ENCODE measurements around the gene ESRRB.

The ESRRB gene

GRCh38 chr14:76431538-76431937 is 55.6 kb downstream of the ESRRB start:
- Histone ChIP-seq H3K4me1 (ENCODE audit: insufficient read depth, low read length) (no peaks in the 10 kb centered on the region), H3K36me3 (ENCODE audit: insufficient read depth, low read length) (no peaks in the 10 kb centered on the region), H3K9ac (ENCODE audit: low read depth, low read length) (no peak overlapping the region), H3K9me3 (ENCODE audit: control insufficient read depth, insufficient read depth, low read length) (no peaks in the 10 kb centered on the region)

GRCh38 chr14:76432827-76433752 is 57.2 kb downstream of the ESRRB start:
- Histone ChIP-seq H3K4me1 (ENCODE audit: insufficient read depth, low read length) (no peaks in the 10 kb centered on the region), H3K9ac (ENCODE audit: low read depth, low read length) (no peak overlapping the region)

GRCh38 chr14:76434220-76434619 is 58.3 kb downstream of the ESRRB start:
- Histone ChIP-seq H3K9me3 (ENCODE audit: control insufficient read depth, insufficient read depth, low read length) (no peaks in the 10 kb centered on the region), H3K36me3 (ENCODE audit: insufficient read depth, low read length) (no peaks in the 10 kb centered on the region), H3K4me1 (ENCODE audit: insufficient read depth, low read length) (no peaks in the 10 kb centered on the region), H3K9ac (ENCODE audit: low read depth, low read length) (no peak overlapping the region)

More at GRCh38 chr14:76432827-76433752, 57.2 kb downstream of the ESRRB start:
- Histone ChIP-seq H3K36me3 (ENCODE audit: insufficient read depth, low read length) (no peaks in the 10 kb centered on the region), H3K9me3 (ENCODE audit: control insufficient read depth, insufficient read depth, low read length) (no peaks in the 10 kb centered on the region)

- Histone ChIP-seq H3K36me3 (ENCODE audit: insufficient read depth, low read length) (no peaks in the 10 kb centered on the region), H3K4me1 (ENCODE audit: insufficient read depth, low read length) (no peaks in the 10 kb centered on the region), H3K9ac (ENCODE audit: low read depth, low read length) (no peak overlapping the region), H3K9me3 (ENCODE audit: control insufficient read depth, insufficient read depth, low read length) (no peaks in the 10 kb centered on the region)
Observed at GRCh38 chr14:76439237-76439775, 63.4 kb downstream of the ESRRB start.

GRCh38 chr14:76446486-76446885 is 70.5 kb downstream of the ESRRB start:
- Histone ChIP-seq H3K36me3 (ENCODE audit: insufficient read depth, low read length) (no peaks in the 10 kb centered on the region), H3K9me3 (ENCODE audit: control insufficient read depth, insufficient read depth, low read length) (no peaks in the 10 kb centered on the region), H3K9ac (ENCODE audit: low read depth, low read length) (no peak overlapping the region), H3K4me1 (ENCODE audit: insufficient read depth, low read length) (no peaks in the 10 kb centered on the region)

- Histone ChIP-seq H3K9ac (ENCODE audit: low read depth, low read length) (no peak overlapping the region), H3K36me3 (ENCODE audit: insufficient read depth, low read length) (no peaks in the 10 kb centered on the region), H3K9me3 (ENCODE audit: control insufficient read depth, insufficient read depth, low read length) (no peaks in the 10 kb centered on the region), H3K4me1 (ENCODE audit: insufficient read depth, low read length) (no peaks in the 10 kb centered on the region)
Observed at GRCh38 chr14:76446921-76447320, 71.0 kb downstream of the ESRRB start.

- Histone ChIP-seq H3K9me3 (ENCODE audit: control insufficient read depth, insufficient read depth, low read length) (no peaks in the 10 kb centered on the region), H3K36me3 (ENCODE audit: insufficient read depth, low read length) (no peaks in the 10 kb centered on the region), H3K9ac (ENCODE audit: low read depth, low read length) (no peak overlapping the region), H3K4me1 (ENCODE audit: insufficient read depth, low read length) (no peaks in the 10 kb centered on the region)
Observed at GRCh38 chr14:76450476-76450875, 74.5 kb downstream of the ESRRB start.

- no peaks in the 10 kb centered on the region for H3K9me3 ChIP-seq (ENCODE audit: control insufficient read depth, insufficient read depth, low read length)
- H3K36me3 ChIP-seq (ENCODE audit: insufficient read depth, low read length) = no peaks in the 10 kb centered on the region
- H3K4me1 ChIP-seq (ENCODE audit: insufficient read depth, low read length) = no peaks in the 10 kb centered on the region
- no peak overlapping the region for H3K9ac ChIP-seq (ENCODE audit: low read depth, low read length)
Observed at GRCh38 chr14:76456200-76456599, 80.3 kb downstream of the ESRRB start.

GRCh38 chr14:76456891-76457586 is 81.1 kb downstream of the ESRRB start:
- H3K9ac ChIP-seq (ENCODE audit: low read depth, low read length) = no peak overlapping the region
- H3K9me3 ChIP-seq (ENCODE audit: control insufficient read depth, insufficient read depth, low read length) = no peaks in the 10 kb centered on the region
- H3K36me3 ChIP-seq (ENCODE audit: insufficient read depth, low read length) = no peaks in the 10 kb centered on the region
- no peaks in the 10 kb centered on the region for H3K4me1 ChIP-seq (ENCODE audit: insufficient read depth, low read length)

- no peaks in the 10 kb centered on the region for H3K4me1 ChIP-seq (ENCODE audit: insufficient read depth, low read length)
- no peak overlapping the region for H3K9ac ChIP-seq (ENCODE audit: low read depth, low read length)
- H3K36me3 ChIP-seq (ENCODE audit: insufficient read depth, low read length) = no peaks in the 10 kb centered on the region
- no peaks in the 10 kb centered on the region for H3K9me3 ChIP-seq (ENCODE audit: control insufficient read depth, insufficient read depth, low read length)
Observed at GRCh38 chr14:76457841-76458240, 81.9 kb downstream of the ESRRB start.

- H3K9ac ChIP-seq (ENCODE audit: low read depth, low read length) = no peak overlapping the region
- no peaks in the 10 kb centered on the region for H3K9me3 ChIP-seq (ENCODE audit: control insufficient read depth, insufficient read depth, low read length)
- no peaks in the 10 kb centered on the region for H3K36me3 ChIP-seq (ENCODE audit: insufficient read depth, low read length)
- H3K4me1 ChIP-seq (ENCODE audit: insufficient read depth, low read length) = no peaks in the 10 kb centered on the region; the same call in 1 of the 2 replicates
Observed at GRCh38 chr14:76461886-76462285, 85.9 kb downstream of the ESRRB start.

- Histone ChIP-seq H3K4me1 (ENCODE audit: insufficient read depth, low read length) (no peaks in the 10 kb centered on the region; the same call in 1 of the 2 replicates), H3K9ac (ENCODE audit: low read depth, low read length) (no peak overlapping the region), H3K9me3 (ENCODE audit: control insufficient read depth, insufficient read depth, low read length) (no peaks in the 10 kb centered on the region), H3K36me3 (ENCODE audit: insufficient read depth, low read length) (no peaks in the 10 kb centered on the region)
Observed at GRCh38 chr14:76462330-76462729, 86.4 kb downstream of the ESRRB start.

GRCh38 chr14:76463105-76463504 is 87.2 kb downstream of the ESRRB start:
- Histone ChIP-seq H3K9ac (ENCODE audit: low read depth, low read length) (no peak overlapping the region), H3K4me1 (ENCODE audit: insufficient read depth, low read length) (no peaks in the 10 kb centered on the region; the same call in 1 of the 2 replicates), H3K9me3 (ENCODE audit: control insufficient read depth, insufficient read depth, low read length) (no peaks in the 10 kb centered on the region), H3K36me3 (ENCODE audit: insufficient read depth, low read length) (no peaks in the 10 kb centered on the region)

- Histone ChIP-seq H3K9me3 (ENCODE audit: control insufficient read depth, insufficient read depth, low read length) (no peaks in the 10 kb centered on the region), H3K36me3 (ENCODE audit: insufficient read depth, low read length) (no peaks in the 10 kb centered on the region), H3K4me1 (ENCODE audit: insufficient read depth, low read length) (no peaks in the 10 kb centered on the region; the same call in 1 of the 2 replicates), H3K9ac (ENCODE audit: low read depth, low read length) (no peak overlapping the region)
Observed at GRCh38 chr14:76464856-76465255, 88.9 kb downstream of the ESRRB start.

Data from ES-I3 (cell line).